Cerebellar cortex (tissue), 1 donor: Measurements from ENCODE around the gene PPA1.
"Not testable (repeated sequence)": the region's sequence is repeated elsewhere in the genome, so short reads cannot be mapped to it uniquely, and the experiment has no call there.

Source experiments
- DNase-seq: peaks from one replicate; pipeline ENCODE4 v3.0.0-alpha.2; 2015; ENCODE audit warnings: low spot score

Gene PPA1

DNA sequence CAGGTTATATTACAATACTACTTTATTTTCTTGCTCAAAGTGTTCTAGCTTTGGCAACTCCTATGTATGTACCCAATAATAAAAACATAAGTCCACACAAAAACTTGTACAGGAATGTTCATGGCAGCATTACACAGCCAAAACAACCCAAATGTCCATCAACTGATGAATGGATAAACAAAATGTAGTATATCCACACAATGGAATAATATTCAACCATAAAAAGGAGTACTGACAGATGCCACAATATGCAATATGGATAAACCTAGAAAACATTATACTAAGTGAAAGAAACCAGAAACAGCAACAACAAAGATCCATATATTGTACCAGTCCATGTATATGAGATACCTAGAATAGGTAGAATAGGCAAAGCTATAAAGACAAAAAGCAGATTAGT lies 21.0 kb downstream of the PPA1 start:
- no peak for DNase-seq

DNA sequence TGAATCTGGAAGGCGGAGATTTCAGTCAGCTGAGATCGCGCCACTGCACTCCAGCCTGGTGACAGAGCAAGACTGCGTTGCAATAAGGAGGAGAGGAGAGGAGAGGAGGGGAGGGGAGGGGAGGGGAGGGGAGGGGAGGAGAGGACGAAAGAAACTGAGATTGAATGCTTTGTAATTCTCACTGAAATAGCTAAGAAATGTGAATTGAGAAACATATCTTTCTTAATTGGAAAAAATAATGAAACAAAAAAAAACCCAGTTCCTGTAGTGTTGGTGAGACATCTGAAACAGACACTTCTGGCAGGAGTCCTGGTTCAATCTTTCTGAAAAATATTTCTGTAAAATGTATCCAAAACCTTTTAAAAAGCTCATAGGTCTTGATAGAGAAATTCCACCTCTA lies 26.5 kb downstream of the PPA1 start:
- DNase-seq, result no peak

DNA sequence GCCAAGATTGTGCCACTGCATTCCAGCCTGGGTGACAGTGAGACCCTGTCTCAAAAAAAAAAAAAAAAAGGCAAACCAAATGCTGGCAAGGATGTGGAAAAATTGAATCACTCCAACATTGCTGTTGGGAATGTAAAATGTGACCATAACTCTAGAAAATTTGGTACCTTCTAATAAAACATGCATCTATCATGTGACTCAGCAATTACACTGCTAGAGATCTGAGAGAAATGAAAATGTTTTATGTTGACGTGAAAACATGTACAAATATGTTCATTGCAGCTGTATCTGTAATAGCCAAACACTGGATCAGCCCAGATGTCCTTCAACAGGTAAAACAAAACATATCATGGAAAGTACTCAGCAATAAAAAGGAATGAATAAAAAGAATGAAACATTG lies 32.1 kb downstream of the PPA1 start:
- DNase-seq, result no peak

DNA sequence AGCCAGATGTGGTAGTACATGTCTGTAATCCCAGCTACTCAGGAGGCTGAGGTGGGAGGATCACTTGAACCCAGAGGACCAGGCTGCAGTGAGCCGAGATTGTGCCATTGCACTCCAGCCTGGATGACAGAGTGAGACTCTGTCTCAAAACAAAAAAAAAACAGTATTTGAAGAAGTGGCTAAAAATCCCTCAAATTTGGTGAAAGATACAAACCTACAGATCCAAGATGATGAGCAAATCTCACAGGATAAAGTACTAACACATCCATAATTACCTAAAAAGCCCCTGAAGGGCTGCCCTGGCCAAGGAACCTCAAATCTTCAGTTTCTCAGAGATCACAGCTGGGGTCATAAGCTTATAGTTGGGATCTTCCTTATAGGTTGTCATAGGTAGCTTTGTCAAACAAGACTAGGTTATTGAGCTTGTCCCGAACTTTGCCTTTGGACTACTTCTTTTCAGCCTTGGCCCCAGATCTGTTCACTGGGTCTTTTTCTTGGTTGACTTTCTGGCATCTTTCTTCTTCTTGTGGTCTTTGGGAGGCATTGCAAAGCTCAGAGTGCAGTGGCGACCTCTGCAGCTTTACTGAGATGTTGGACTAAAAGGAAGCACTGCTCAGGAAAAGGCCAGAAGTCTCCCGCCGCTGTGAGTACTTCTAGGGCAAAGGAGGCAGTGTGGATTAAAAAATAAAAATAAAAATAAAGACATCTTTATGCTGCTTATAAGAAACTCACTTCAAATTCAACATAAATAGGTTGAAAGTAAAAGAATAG lies 34.3 kb downstream of the PPA1 start:
- DNase-seq, result peak; percentile 26

DNA sequence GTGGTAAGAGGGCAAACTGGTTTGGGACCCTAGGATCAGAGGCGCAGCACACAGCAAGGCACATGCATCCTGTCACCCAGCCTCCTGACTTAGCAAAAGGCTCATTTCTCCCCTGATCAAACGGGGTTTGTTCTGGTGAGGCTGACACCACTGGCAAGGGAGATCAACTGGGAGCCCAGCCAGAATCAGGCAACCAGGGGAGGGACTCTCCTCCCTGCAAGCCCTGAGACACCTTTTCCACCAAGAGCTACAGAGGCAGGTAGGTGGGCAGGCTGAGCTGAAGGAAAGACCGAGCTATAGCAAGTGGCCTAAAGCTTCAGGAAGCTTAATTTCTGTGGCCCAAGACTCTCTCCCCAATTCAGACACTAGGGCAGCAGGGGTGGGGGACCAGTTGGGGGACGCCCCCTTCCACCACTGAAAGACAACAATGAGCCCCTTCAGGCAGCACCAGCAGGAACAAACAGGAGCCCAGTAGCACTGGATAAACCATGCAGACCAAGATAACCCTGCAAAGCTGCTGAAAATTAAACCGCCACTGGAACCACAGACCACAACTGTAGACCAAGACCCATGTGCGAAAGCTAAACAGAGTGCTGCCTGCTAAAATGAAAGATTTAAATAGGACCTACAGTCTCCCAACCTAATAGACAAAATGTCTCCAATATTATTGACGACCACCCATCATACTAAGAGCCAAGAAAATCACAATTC lies 35.8 kb downstream of the PPA1 start:
- no peak for DNase-seq

DNA sequence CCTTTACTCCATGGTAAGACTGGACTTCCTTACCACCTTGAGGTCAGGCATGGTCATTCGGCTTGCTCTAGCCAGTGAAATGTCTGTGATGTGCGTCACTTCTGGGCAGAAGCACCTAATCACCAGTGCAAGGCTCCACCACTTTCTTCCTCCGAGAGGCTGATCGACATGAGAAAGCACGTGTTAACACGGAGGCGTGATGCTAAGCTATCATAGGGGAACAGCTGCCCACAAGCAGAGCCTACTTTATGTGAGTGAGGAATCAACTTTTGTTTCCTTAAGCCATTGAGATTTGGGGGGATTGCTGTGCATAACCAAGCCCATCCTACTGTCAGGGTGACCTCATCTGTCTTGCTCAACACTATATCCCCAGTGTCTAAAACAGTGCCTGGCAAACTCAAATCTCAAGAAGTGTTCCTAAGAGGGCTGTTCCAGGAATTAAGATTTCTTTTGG lies 39.8 kb downstream of the PPA1 start:
- DNase-seq, result no peak

DNA sequence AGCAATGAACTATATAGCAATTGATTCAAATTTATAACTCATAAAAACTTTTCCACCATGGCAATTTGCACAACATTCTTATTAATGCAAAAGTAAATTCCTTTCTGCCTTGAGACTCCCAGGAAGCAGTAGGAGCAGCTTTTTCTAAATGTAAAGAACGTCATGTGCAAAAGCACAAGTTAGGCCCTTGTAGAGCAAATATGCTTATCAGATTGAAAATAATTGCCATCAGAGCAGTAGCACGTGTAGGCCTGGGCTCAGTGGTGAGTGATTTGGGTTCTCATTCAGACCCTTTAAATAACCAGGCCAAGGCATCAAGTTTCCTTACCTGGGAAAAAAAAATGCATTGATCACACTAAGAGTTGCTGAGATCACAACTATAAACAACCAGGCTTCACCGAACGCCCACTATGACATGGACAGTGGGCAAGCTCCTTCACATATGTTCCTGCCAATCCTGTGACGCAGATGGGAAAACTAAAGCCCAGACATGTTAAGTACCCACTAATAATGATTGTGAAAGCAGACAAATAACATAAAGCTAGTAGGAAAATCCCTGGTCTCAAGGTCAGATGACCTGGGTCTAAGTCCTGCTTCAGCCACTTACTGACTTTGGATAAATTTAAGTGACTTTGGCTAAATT lies 40.8 kb downstream of the PPA1 start:
- no peak for DNase-seq

DNA sequence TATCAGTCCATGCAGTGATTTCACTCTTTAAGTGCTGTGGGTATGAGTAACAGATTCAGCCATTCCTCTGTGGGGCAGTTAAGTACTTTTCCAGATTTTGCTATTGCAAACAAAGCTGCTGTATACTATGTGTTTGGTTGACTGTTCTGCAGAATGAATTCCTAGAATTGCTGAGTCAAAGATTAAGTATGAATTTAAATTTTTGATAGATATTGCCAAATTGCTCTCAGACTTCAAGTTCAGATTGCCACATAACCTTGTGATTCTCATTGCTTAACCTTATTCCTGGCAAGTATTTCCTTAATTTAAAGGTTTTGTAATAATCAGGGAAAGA lies 41.3 kb downstream of the PPA1 start:
- DNase-seq, result no peak

DNA sequence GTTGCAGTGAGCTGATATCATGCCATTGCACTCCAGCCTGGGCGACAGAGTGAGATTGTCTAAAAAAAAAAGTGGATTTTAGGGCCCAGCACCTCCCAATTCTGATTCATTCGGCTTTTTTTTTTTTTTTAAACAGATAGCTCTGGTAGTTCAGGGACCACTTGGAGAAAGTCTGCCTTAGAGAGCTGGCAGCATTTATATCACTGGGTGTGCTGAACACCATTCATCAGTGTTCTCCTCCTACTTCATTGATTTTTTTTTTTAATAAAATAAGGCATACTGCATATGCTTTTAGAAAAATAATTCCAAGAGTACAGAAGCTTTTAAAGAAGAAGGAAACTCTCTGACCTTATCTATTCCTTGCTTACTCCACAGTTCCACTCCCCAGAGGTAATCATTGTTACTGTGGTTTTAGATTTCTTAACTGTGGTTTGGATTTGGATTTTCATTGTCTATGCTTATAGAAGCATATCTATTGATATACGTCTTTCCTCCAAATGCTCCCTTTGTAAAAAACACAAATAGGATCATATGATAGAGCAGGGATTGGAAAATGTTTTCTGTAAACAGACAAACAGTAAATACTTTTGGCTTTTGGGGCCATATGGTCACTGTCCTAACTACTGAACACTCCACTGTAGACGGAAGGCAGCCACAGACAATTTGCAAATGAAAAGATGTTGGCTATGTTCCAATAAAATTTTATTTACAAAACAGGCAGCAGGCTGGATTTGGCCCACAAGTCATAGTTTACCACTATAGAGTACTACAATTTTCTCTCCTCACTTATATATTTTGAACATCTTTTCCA lies 41.9 kb downstream of the PPA1 start:
- DNase-seq, result no peak

DNA sequence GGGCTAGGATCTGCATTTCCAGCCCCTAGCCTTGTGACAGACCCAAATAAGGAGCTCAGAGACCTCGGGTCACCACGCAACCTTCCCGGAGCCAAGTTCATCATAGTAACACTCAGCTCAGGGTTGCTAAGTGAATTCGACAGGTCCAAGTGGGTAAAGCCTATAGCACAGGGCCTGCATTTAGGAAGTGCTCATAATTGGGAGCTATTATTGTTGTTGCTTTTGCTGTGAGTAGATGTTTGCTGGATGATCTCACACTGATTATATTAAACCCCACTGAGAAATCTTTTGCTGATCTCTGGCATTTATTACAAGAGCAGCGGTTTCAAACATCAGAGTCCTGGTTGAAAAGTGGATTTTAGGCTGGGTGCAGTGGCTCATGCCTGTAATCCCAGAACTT lies 42.6 kb downstream of the PPA1 start:
- no peak for DNase-seq

DNA sequence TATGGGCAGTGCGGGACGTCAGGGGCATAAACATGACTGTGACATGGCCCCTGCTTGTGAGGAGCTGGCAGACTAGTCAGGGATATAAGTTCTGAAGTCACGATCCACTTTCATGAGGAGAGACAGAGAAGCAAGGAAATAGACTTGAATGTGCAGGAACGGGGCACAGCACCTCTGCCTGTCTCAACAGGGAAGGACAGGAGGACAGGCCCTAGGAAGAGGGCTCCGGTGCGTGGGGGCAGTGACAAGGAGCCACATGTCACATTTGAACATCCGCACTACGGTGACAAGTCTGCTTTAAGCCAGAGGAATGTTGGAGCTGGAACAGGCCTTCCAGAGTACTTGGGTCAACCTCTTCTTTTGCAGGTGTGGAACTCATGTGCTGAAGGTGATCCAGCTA lies 43.1 kb downstream of the PPA1 start:
- no peak for DNase-seq

DNA sequence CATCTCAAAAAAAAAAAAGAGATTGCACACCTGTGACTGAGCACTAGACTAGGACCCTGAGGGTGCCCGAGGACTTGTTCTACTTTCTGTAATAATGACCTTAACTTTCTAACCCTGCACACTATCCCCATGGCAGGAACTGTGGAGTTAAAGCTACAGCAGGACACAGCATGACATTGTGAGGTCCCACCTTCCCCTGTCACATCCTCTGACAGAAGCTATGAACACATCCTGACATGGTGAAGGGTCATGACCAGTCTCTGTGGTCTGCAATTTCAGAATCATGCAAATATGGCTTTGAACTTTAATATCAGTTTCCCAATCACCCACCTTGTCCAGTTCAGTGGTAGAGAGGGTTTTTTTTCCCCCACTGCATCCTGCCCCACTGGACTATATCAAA lies 44.5 kb downstream of the PPA1 start:
- no peak for DNase-seq

DNA sequence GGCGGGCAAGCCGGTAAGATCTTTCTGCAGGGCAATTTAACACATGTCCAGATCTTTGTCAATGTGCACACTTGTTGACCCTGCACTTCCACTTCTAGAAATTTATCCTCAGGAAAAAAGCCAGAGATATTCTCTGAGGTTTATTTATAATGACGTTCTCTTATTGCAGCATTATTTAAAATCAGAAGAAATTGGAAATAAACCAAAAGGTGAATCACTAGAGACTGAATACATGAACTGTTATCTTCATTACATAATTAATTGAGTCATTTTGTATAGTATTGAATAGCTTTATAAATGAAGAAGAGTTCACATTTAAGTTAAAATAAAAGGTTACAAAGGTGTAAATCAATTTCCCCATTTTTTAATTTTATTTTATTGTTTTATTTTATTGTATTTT lies 46.7 kb downstream of the PPA1 start:
- no peak for DNase-seq

DNA sequence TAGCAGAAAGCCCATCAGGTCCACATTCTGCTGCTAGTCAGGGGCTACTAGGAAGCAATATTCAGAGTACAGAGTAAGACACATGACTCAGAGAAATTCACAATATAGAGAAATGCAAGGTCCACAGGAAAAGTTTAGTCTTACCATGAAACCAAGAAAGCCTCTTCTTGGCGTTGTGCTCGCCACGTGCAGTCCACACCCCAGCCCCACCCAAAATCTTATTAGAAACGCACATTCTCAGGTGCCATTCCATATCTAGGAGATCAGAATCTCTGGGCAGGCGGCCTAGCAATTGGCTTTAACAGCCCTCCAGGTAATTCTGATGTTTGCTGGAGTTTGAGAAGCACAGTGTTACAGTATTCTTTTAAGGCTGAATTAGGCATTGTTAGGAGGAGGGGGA lies 47.1 kb downstream of the PPA1 start:
- DNase-seq, result no peak

DNA sequence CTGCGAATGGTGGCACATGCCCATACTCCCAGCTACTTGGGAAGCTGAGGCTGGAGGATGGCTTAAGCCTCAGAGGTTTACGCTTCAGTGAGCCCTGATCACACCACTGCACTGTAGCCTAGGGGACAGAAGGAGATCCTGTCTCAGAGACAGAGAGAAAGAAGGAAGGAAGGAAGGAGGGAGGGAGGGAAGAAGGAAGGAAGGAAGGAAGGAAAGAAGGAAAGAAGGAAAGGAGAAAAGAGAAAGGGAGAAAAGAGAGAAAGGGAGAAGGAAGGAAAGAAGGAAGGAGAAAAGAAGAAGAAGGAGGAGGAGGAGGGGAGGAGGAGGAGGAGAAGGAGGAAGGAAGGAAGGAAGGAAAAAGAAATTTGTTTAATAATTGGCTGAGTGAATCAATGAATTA lies 49.9 kb downstream of the PPA1 start:
- no peak for DNase-seq

DNA sequence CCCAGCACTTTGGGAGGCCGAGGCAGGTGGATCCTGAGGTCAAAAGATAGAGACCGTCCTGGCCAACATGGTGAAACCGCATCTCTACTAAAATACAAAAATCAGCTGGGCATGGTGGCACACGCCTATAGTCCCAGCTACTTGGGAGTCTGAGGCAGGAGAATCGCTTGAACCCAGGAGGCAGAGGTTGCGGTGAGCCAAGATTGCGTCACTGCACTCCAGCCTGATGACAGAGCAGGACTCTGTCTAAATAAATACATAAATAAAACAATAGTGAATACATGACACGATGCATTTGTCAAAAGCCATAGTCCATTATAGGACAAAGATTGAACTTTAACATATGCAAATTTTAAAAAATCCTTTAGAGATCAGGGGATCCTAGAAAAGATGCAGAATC lies 54.0 kb downstream of the PPA1 start:
- DNase-seq, result not testable (repeated sequence)

DNA sequence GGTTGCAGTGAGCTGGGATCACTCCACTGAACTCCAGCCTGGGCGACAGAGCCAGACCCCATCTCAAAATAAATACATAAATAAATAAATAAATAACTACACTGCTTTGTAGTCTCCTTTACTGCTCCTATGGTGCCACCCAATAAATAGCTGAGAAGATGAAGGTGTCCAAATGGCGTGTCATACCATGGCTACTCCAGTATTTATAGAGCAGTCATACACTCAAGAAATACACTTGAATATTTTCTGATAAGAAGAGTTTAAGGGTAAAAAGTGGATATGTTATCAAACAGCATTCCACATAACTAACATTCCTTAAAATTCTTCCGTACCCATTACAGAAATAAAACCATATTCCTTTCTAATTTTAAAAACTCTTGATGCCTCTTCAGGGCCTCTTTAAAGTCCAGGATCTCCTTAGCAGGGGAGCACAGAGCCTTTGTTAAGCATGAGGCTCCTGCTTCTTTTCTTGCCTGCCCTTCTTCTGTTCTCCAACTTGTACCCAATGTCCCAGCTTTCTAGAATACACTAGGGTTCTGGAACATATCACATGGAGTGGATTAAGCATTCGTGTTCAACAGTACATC lies 55.0 kb downstream of the PPA1 start:
- no peak for DNase-seq

DNA sequence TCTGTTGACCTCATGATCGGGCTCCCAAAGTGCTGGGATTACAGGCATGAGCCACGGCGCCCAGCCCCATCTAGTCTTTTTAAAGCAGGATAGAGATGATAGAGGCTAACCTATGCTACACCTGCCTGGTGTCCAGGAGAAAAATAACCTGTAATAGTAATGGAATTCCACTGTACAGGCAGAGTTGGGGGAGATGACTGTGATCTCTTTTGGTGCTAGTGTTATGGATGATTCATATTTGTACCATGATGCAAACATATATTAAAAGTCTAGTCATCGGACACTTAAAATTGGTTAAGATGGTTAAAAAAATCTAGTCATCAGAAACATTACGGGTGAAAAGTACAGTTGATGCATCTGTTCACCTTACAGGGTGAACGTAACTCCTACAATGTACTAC lies 56.8 kb downstream of the PPA1 start:
- DNase-seq, result no peak

DNA sequence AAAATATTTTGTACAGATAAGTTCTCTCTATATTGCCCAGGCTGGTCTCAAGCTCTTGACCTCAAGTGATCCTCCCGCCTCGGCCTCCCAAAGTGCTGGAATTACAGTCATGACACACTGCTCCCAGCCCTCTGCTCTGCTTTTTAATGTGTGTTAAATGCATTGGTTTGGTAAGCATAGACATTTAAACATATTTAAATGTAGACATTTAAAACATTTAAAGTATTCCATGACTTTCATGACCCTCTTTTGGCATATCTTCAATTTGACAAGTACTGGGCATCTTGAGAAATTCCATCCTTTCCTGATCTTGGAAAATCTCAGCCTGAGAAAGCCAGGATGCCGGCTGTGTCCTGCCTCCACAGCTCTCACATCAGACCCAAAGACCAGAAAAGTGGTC lies 57.7 kb downstream of the PPA1 start:
- no peak for DNase-seq

DNA sequence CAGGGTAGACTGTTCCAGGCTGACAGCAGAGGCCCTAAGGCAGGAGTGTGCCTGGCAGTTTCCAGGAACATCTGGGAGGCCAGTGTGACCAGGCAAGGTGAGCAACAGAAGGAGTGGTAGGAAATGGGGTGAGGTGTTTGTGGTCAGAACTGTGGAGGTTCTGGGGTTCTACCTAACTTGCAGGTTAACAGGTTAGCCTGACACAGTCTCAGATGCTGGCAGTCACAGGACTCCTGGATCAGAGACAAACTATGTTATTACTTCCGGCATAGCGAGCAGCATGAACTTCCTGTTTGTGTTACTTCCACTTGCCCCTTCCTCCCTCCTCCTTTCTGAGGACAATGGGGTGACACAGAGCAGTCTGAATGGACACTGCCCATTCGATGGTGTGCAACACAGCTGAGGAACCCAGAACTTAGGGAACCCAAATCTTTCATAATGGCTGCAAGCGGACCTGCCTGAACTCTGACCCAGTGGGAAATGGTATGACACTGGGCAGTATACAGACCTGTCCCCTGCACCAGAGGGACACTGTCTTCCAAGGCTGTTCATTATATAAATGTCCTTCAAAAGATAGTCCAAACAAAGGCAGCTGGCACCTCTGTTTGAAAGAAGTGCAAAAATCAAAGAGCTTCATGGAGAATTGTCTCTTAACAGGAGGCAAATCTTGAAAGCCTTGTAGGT lies 59.0 kb downstream of the PPA1 start:
- DNase-seq, result no peak

DNA sequence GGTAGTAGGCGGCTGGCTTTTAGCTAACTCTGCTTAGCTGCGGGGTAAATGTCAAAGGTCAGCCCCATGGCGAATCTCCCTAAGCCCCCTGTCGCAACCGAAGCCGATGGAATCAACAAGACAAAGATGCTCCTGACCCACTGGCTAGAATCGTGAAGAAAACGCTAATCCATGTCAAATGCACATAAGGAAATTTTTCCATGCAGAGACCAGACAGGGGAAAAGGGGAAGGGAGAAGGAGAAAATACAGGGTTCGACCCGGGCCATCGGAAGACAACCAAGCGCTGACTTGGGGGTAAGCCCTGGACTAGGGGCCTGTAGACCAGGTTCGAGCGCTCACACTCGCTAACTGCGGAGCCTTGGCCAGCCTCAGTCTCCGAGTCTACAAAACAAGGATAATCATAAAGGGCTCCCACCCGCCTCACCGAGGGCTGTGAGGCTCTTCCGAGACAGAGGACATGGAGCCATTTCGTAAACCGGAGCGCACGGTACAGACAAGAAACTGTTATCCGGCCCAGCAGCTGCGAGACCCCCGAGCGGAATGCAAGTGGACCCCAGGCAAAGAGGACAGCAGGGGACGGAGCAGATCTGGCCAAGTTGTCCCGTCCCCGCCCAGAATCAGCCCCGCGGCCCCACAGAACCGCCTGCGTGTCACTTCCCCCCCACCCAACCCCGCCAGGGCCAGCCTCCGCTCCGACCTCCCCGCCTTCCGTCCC lies 63.4 kb downstream of the PPA1 start:
- no peak for DNase-seq
